GM19238 (cell line): ENCODE results near the gene GPR42.
A peak's percentile ranks its signal among the peaks of the same experiment; 100 is the strongest.
"Not testable (repeated sequence)": the region's sequence is repeated elsewhere in the genome, so short reads cannot be mapped to it uniquely, and the experiment has no call there.

Experiments
- DNase-seq: peaks from one replicate; pipeline ENCODE4 v3.0.0; 2011; ENCODE audit warnings: low spot score; ENCODE audit not compliant: insufficient read length

The GPR42 gene

DNA sequence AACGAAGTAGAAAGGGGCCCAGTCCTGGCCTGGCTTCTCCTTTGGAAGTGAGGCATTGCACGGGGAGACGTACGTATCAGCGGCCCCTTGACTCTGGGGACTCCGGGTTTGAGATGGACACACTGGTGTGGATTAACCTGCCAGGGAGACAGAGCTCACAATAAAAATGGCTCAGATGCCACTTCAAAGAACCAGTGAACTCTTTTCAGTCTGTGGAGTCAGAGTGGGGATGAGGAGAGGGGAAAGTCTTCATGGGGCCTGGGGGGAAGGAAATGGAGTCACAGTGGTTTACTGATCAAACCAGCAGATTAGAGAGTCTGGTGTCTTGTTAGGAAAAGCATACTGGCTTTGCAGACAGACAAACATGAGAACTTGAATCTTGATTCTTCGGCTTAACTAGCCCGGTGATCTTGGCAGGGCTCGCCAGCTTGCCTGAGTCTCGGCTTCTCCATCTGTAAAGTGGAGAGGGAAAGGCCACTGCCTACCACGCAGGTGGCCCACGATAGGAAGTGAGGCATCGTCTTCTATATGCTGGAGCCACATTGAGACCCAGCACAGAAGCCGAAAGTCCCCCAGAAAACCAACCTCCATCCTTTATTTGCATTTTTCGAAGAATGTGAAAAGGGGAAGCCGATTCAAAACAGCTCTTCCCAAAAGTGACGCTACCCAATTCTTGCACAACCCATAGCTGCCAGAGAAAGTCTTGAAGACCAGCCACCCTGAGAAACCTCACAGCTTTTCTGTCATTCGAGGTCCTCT lies 23.5 kb upstream of the GPR42 start, which contains the start of gene FFAR1:
Gene FFAR1, plus strand, starts transcription at position 732 of the 759 bp plus-strand sequence. CDS start 3,650 bp downstream, outside the sequence.
- peak; percentile 76 for DNase-seq

DNA sequence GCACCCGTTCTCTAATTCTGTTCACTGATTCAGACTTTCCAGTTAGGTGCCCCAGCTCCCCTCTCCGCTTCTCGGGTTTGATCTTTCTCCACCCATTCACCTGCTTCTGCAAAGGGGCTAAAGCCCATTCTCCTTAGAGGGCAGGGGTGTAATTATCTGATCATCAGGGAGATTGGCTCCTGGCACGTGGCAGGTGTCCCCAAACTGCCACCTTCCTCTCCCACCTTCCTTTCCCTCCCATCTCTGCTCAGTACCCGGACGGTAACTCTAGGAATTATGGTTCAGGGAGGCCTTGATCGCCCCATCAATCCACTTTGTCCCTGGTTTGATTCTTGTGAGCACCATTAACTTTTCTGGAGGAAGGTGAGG lies 23.0 kb upstream of the GPR42 start:
- DNase-seq, result no peak

GRCh38 chr19:35348911-35349611 lies 21.8 kb upstream of the GPR42 start:
- DNase-seq, result no peak

GRCh38 chr19:35349614-35350521 lies 21.0 kb upstream of the GPR42 start:
- no peak for DNase-seq

- no peak for DNase-seq
Measured at GRCh38 chr19:35350591-35350990, 20.3 kb upstream of the GPR42 start.

GRCh38 chr19:35351411-35352176 lies 19.3 kb upstream of the GPR42 start:
- no peak for DNase-seq

DNA sequence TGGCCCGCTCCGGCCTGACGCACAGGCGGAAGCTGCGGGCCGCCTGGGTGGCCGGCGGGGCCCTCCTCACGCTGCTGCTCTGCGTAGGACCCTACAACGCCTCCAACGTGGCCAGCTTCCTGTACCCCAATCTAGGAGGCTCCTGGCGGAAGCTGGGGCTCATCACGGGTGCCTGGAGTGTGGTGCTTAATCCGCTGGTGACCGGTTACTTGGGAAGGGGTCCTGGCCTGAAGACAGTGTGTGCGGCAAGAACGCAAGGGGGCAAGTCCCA lies 18.8 kb upstream of the GPR42 start:
- DNase-seq, result no peak

- peak; percentile 64 for DNase-seq
Measured at GRCh38 chr19:35352448-35353304, 18.2 kb upstream of the GPR42 start.

- DNase-seq, result no peak
Measured at GRCh38 chr19:35353635-35354034, 17.2 kb upstream of the GPR42 start.

DNA sequence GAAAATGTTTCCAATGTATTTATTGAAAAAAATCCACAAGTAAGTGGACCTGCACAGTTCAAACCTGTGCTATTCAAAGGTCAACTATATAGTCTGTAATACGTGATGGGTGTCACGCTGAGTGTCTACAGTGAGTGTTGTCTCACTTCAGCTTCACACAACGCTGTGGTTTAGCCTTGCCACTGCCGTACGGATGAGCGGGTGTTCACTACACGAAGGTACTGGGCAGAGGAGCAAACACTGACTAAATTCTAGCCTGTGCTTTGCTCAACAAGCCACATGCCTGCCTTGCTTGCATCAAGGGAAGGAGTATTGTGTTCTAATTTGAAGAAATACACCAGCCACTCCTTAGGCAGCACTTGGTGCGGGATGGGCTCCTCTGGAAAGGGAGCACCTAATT lies 16.0 kb upstream of the GPR42 start:
- no peak for DNase-seq

GRCh38 chr19:35355791-35356460 lies 14.9 kb upstream of the GPR42 start:
- DNase-seq, result no peak

DNA sequence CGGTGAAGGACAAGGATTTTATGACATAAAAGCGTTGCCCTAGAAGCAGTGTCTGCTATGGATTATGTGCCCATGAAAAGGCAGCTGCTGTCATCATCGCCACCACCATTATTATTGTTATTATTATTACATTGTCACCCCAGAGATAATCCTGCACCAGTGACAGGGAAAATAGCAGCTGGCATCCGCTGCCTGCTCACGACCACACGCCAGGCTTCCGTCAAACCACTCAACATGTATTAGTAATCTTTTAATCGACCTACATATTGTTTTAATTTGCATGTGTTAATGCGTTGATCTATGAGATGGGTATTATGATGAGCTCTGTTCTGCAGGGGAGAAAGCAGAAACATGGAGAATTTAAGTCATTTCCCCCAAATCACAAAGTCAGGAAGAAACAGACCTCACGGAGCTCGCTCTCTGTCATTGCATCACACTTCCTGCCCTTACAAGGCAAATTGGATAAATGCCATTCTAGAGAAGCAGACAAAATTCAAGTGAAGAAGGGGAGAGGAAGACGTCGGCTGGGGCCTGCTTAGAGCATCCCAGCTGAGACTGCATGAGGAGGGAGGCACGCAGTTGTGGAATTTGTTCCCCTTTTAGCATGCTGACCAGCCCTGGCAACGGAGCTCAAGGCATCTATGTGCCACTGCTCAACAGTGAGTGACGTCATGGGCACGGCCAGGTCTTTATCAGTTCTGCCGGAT lies 12.8 kb upstream of the GPR42 start, which contains the start of gene FFAR3:
Gene FFAR3, plus strand, starts transcription at position 594 of the 707 bp plus-strand sequence. CDS start 431 bp downstream, outside the sequence.
- no peak for DNase-seq

DNA sequence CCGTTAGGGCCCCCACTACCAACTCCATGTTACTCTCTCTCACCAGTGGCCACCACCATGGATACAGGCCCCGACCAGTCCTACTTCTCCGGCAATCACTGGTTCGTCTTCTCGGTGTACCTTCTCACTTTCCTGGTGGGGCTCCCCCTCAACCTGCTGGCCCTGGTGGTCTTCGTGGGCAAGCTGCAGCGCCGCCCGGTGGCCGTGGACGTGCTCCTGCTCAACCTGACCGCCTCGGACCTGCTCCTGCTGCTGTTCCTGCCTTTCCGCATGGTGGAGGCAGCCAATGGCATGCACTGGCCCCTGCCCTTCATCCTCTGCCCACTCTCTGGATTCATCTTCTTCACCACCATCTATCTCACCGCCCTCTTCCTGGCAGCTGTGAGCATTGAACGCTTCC lies 12.0 kb upstream of the GPR42 start:
- not testable (repeated sequence) for DNase-seq

DNA sequence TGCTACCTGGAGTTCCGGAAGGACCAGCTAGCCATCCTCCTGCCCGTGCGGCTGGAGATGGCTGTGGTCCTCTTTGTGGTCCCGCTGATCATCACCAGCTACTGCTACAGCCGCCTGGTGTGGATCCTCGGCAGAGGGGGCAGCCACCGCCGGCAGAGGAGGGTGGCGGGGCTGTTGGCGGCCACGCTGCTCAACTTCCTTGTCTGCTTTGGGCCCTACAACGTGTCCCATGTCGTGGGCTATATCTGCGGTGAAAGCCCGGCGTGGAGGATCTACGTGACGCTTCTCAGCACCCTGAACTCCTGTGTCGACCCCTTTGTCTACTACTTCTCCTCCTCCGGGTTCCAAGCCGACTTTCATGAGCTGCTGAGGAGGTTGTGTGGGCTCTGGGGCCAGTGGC lies 11.5 kb upstream of the GPR42 start:
- not testable (repeated sequence) for DNase-seq

DNA sequence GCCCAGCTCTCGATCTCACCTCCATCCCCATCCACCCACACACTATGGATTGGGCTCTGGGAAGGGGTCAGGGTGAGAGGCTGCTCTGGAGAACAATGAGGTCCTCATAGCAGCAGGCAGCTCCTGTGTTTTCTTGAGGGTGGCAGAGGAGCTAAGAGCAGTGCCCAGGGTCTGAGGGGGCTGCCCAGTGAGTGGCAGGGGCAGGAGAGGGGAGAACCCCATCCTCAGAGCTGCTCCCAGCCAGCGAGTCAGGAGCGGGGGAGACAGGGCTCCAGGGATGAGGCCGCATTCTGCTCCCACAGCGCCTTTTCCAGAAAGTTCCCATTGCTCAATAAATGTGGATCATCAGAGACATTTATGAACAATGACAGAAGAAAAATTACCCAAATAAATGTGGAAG lies 10.8 kb upstream of the GPR42 start:
- not testable (repeated sequence) for DNase-seq

- DNase-seq, result no peak
Measured at GRCh38 chr19:35360880-35361420, 9.9 kb upstream of the GPR42 start.

DNA sequence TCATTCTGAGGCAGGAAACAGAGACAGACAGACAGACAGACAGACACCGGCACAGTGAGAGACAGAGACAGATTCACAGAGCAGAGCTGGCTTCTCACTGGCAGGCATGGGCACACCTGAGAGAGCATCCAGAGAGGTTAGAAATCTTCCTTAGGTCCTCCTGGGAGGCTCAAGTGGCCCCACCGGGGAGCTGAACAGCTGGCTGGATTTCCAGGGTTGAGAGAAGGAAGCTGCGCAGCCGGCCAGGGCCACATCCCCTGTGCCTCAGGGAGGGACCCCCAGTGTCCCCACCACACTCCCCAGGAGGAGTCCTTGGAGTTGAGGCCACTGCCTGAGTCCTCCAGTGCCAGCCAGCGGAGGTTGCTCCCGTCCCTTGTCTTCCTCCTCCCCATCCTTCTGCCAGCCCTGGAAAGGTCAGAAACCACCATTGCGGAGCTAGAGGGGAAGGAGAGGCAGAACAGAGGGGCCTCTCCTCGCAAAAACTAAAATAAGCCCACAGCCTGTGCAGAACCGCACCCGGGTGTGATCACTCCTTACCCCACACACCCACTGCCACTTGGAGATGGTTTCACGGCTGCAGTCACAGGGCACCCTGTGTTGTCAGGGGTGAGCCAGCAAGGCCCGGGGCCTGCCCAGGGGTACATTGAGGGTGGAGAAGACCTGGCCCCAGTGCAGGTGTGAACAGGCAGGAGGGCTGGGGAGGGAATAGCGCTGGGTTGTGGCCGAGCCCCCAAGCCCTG lies 8.4 kb upstream of the GPR42 start:
- DNase-seq, result no peak

DNA sequence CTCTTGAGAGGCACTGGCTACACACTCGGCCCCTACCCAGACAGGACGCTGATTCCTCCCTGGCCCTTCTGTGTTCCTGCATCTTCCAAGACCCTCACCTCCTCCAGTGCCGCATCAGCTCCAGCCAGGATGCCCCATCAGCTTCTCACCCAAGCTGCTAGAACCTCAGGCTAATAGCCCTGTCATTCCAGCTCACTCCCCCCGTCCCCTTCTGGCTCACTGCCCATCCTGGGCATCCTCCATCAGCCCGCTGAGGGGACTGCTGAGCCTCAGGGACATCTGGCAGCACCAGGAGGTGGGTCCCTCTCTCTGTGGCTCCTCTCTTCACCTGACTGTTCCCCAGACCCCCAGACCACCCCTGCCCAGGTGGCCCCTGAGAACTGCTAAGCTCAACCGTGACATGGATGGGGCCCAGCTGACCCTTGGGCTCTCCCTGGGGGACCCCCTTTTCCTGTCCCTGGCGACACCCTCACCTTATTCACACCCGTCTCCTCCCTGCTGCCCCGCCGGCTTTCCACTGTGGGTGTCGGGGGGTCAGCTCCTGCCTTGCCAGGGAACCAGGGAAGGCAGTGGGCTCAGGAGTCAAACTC lies 7.8 kb upstream of the GPR42 start:
- no peak for DNase-seq
